ENCODE measurements around the gene NDFIP1. TPM values are rescaled to one million over a fixed set of nuclear protein-coding genes. Genes with fewer than 3 reads are reported as not detected.

NDFIP1 gene
- total and polyA plus RNA-seq, 2 donors (not counting 1 experiment from before 2014, with no cell fraction given) = 55.8 to 67.4 TPM

DNA sequence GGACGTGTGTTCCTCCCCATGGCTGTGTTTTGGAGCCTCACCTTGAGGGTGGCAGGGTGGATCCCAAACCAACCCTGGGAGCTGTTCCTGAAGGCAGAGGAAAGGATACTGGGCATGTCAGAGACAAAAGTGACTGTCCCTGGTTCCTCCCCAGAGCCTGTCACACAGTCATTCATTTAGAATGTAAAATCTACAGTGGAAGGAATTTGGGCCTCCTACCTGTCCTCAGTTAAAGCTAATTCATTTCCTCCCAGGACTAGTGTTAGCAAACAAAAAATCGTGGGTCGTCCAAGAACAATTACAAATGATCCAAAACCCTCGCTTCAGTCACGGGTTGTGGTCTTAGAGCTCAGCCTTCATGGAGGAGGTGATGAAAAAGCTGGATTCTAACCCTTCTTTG, 83.2 kb downstream of the NDFIP1 start:
- Histone ChIP-seq H4K20me1 (ENCODE audit: control insufficient read depth, extremely low read depth, insufficient read depth, low read length) (no peaks in the 10 kb centered on the region), H3K27me3 (ENCODE audit: control insufficient read depth, insufficient read depth, low read length) (no peaks in the 10 kb centered on the region), H3K9me3 (ENCODE audit: control insufficient read depth, insufficient read depth, low read depth, low read length) (no peaks in the 10 kb centered on the region), H3K36me3 (ENCODE audit: control insufficient read depth, insufficient read depth, low read length) (no peaks in the 10 kb centered on the region), H2AFZ (ENCODE audit: low read length) (no peak overlapping the region), H3K9ac (ENCODE audit: insufficient read depth, low read length) (no peak overlapping the region), H3K4me3 (replicated peaks in 1 of 4; ENCODE audit: control extremely low read depth in 1 of 4, insufficient read depth in 1 of 4, low read depth in 3 of 4, low read length in 4 of 4) (no peak overlapping the region), H3K27ac (ENCODE audit: insufficient read depth, low read length) (no peak overlapping the region), H3K4me1 (ENCODE audit: control insufficient read depth, extremely low read depth, insufficient read depth, low read length) (peaks cover 2% of the 10 kb centered on the region), H3K79me2 (ENCODE audit: control insufficient read depth, insufficient read depth, low read length) (no peaks in the 10 kb centered on the region), H3K4me2 (ENCODE audit: extremely low read depth, insufficient read depth, low read length) (no peak overlapping the region)
- TF ChIP-seq, protein P1, sequence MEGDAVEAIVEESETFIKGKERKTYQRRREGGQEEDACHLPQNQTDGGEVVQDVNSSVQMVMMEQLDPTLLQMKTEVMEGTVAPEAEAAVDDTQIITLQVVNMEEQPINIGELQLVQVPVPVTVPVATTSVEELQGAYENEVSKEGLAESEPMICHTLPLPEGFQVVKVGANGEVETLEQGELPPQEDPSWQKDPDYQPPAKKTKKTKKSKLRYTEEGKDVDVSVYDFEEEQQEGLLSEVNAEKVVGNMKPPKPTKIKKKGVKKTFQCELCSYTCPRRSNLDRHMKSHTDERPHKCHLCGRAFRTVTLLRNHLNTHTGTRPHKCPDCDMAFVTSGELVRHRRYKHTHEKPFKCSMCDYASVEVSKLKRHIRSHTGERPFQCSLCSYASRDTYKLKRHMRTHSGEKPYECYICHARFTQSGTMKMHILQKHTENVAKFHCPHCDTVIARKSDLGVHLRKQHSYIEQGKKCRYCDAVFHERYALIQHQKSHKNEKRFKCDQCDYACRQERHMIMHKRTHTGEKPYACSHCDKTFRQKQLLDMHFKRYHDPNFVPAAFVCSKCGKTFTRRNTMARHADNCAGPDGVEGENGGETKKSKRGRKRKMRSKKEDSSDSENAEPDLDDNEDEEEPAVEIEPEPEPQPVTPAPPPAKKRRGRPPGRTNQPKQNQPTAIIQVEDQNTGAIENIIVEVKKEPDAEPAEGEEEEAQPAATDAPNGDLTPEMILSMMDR (conservative IDR thresholded peaks at IDR 0.05 in 1 of 2, IDR thresholded peaks at IDR 0.05 in 1 of 2; ENCODE audit: low read depth in 1 of 2, low read length in 2 of 2) = no peak
- no peak for TF ChIP-seq EZH2 (IDR thresholded peaks at IDR 0.05; ENCODE audit: low read length, missing control alignments)
- DNase-seq (ENCODE audit: low read depth in 2 of 2) = no peak

DNA sequence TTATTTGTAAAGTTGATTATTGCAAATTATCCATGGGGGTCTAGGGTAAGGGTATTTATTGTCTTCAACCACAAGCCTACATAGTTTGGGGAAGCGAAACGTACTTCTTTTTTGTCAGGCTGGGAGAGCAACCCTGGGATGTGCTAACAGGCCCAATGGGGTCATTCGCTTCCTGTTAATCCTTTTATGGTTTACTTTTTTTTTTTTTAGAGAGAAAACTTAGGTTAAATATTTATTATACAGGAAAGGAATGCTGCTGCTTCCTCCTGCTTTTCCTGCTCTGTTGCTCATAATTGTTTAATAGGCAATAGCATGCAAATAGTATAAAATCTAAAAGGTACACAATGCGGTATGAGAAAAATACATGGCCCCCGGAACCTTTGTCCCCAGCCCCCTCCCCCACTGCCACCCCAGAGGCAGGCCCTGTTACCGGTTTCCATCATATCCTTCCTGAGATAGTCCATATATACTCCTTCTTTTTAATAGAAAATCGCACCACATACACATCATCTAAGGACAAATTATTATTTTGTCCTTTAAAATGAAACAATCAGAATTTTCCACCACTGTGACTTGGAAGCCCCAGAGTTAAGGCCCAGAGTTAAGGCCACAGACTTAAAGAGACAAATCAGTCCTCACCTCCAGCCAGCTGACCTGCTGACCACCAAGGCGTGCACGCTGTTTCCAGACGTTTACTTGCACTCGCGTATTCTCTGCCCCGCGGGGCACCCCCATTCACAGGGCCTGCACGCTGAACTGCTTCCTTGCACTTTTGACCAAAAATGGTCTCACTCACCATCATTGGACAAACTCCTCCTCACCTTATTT, 83.9 kb downstream of the NDFIP1 start:
- Histone ChIP-seq H2AFZ (ENCODE audit: low read length) (peak overlapping the region; percentile 27), H3K9me3 (ENCODE audit: control insufficient read depth, insufficient read depth, low read depth, low read length) (no peaks in the 10 kb centered on the region), H3K36me3 (ENCODE audit: control insufficient read depth, insufficient read depth, low read length) (no peaks in the 10 kb centered on the region), H3K4me2 (ENCODE audit: extremely low read depth, insufficient read depth, low read length) (no peak overlapping the region), H3K4me1 (ENCODE audit: control insufficient read depth, extremely low read depth, insufficient read depth, low read length) (peaks cover 2% of the 10 kb centered on the region), H3K4me3 (replicated peaks in 1 of 4; ENCODE audit: control extremely low read depth in 1 of 4, insufficient read depth in 1 of 4, low read depth in 3 of 4, low read length in 4 of 4) (no peak overlapping the region), H3K27me3 (ENCODE audit: control insufficient read depth, insufficient read depth, low read length) (no peaks in the 10 kb centered on the region), H4K20me1 (ENCODE audit: control insufficient read depth, extremely low read depth, insufficient read depth, low read length) (no peaks in the 10 kb centered on the region), H3K27ac (ENCODE audit: insufficient read depth, low read length) (no peak overlapping the region), H3K9ac (ENCODE audit: insufficient read depth, low read length) (no peak overlapping the region), H3K79me2 (ENCODE audit: control insufficient read depth, insufficient read depth, low read length) (no peaks in the 10 kb centered on the region)
- peak in 1 of 2 donors; percentile 6 for DNase-seq (ENCODE audit: low read depth in 2 of 2)
- TF ChIP-seq, protein P1 (conservative IDR thresholded peaks at IDR 0.05 in 1 of 2, IDR thresholded peaks at IDR 0.05 in 1 of 2; ENCODE audit: low read depth in 1 of 2, low read length in 2 of 2) = no peak
- no peak for TF ChIP-seq EZH2 (IDR thresholded peaks at IDR 0.05; ENCODE audit: low read length, missing control alignments)

DNA sequence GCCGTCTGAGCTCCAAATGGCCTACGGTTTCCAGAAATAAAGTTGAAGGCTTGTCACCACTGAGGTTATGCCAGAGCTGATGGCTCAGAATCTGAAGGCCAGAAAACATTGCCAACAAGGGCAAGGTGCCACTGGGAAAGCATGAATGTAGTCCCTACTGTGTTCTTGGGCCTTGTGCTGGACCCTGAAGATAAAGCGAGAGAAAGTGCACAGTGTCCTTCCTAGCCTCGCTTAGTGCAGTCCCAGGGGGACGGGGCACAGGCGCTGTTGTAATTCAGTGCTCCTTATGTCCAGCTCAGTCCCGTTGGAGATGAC, 84.5 kb downstream of the NDFIP1 start:
- no peak for TF ChIP-seq EZH2 (IDR thresholded peaks at IDR 0.05; ENCODE audit: low read length, missing control alignments)
- TF ChIP-seq, protein P1 (conservative IDR thresholded peaks at IDR 0.05 in 1 of 2, IDR thresholded peaks at IDR 0.05 in 1 of 2; ENCODE audit: low read depth in 1 of 2, low read length in 2 of 2) = no peak
- Histone ChIP-seq H3K4me1 (ENCODE audit: control insufficient read depth, extremely low read depth, insufficient read depth, low read length) (peaks cover 2% of the 10 kb centered on the region), H2AFZ (ENCODE audit: low read length) (peak overlapping the region; percentile 27), H3K79me2 (ENCODE audit: control insufficient read depth, insufficient read depth, low read length) (no peaks in the 10 kb centered on the region), H3K9me3 (ENCODE audit: control insufficient read depth, insufficient read depth, low read depth, low read length) (no peaks in the 10 kb centered on the region), H3K9ac (ENCODE audit: insufficient read depth, low read length) (no peak overlapping the region), H3K4me2 (ENCODE audit: extremely low read depth, insufficient read depth, low read length) (no peak overlapping the region), H3K4me3 (replicated peaks in 1 of 4; ENCODE audit: control extremely low read depth in 1 of 4, insufficient read depth in 1 of 4, low read depth in 3 of 4, low read length in 4 of 4) (no peak overlapping the region), H3K27ac (ENCODE audit: insufficient read depth, low read length) (no peak overlapping the region), H3K27me3 (ENCODE audit: control insufficient read depth, insufficient read depth, low read length) (no peaks in the 10 kb centered on the region), H4K20me1 (ENCODE audit: control insufficient read depth, extremely low read depth, insufficient read depth, low read length) (no peaks in the 10 kb centered on the region), H3K36me3 (ENCODE audit: control insufficient read depth, insufficient read depth, low read length) (no peaks in the 10 kb centered on the region)
- no peak for DNase-seq (ENCODE audit: low read depth in 2 of 2)
